Erythroblast (primary cell): Measurements from ENCODE around the gene MBTPS1.

Experiments
- GATA1 ChIP-seq: IDR thresholded peaks from 2 replicates; pipeline ENCODE4 v1.6.1; 2011; ENCODE audit warnings: low read depth, mild to moderate bottlenecking, control low read depth, low read length, moderate library complexity
- POLR2A ChIP-seq: IDR thresholded peaks from 2 replicates; pipeline ENCODE4 v1.6.1; 2011; ENCODE audit warnings: mild to moderate bottlenecking, low read length

GRCh38 chr16:84053237-84053636, 63.5 kb downstream of the MBTPS1 start:
- TF ChIP-seq POLR2A, result no peak
- no peak for TF ChIP-seq GATA1
